ENCODE measurements around the gene LLGL2.

DNA sequence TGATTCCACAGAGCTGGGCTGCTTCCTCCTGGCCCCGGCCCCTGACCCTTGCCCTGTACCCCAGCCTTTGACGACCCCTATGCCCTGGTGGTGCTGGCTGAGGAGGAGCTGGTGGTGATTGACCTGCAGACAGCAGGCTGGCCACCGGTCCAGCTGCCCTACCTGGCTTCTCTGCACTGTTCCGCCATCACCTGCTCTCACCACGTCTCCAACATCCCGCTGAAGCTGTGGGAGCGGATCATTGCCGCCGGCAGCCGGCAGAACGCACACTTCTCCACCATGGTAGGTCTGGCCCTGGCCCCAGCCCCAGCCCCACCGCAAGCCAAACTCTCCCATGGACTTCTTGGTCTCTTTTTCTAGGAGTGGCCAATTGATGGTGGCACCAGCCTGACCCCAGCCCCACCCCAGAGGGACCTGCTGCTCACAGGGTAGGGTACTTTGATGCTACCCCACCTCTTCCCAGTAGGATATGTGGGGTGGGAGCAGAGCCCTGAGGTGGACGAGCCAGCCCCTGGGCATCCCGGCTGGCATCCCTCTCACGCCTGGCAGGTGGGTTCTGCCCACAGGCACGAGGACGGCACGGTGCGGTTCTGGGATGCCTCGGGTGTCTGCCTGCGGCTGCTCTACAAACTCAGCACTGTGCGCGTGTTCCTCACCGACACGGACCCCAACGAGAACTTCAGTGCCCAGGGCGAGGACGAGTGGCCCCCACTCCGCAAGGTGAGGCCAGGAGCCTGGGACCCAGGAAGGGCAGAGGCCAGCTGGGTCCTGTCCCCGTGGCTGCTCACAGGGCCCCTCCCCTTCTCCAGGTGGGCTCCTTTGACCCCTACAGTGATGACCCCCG, 43.1 kb downstream of the LLGL2 start:
- no peak for TF ChIP-seq EZH2 (IDR thresholded peaks at IDR 0.05)
- TF ChIP-seq, protein P1, sequence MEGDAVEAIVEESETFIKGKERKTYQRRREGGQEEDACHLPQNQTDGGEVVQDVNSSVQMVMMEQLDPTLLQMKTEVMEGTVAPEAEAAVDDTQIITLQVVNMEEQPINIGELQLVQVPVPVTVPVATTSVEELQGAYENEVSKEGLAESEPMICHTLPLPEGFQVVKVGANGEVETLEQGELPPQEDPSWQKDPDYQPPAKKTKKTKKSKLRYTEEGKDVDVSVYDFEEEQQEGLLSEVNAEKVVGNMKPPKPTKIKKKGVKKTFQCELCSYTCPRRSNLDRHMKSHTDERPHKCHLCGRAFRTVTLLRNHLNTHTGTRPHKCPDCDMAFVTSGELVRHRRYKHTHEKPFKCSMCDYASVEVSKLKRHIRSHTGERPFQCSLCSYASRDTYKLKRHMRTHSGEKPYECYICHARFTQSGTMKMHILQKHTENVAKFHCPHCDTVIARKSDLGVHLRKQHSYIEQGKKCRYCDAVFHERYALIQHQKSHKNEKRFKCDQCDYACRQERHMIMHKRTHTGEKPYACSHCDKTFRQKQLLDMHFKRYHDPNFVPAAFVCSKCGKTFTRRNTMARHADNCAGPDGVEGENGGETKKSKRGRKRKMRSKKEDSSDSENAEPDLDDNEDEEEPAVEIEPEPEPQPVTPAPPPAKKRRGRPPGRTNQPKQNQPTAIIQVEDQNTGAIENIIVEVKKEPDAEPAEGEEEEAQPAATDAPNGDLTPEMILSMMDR (IDR thresholded peaks at IDR 0.05): no peak
- TF ChIP-seq EZH2phosphoT487 (IDR thresholded peaks at IDR 0.05): no peak

All from neural progenitor cell (in vitro differentiated cells).